H1 (cell line): ENCODE measurements around the gene CTNNBL1. TPM values are rescaled to one million over a fixed set of nuclear protein-coding genes. Genes with fewer than 3 reads are reported as not detected.

Experiments used
- CTCF ChIA-PET: fragments of 300-600 bp; sonication (Branson Sonifier 250); formaldehyde crosslinking; loops from one replicate; lab custom pipeline; 2021; ENCODE audit not compliant: partially characterized antibody; lab: Charles Lee
- POLR2A ChIA-PET: fragments of 300-600 bp; sonication (Branson Sonifier 250); formaldehyde crosslinking; loops from one replicate; lab custom pipeline; 2021; ENCODE audit warnings: inconsistent platforms; ENCODE audit not compliant: partially characterized antibody; lab: Charles Lee
- DNase-seq, 2 experiments: peaks; one replicate each; pipeline versions ENCODE4 v3.0.0 to v3.0.0-alpha.2; 2010 to 2022; ENCODE audit warnings: low spot score in 2 of 2, low read depth in 1 of 2, mixed read lengths in 1 of 2
- FAIRE-seq: peaks from 2 replicates; lab custom pipeline; 2011; peaks lifted over from hg19 to GRCh38; lab: Jason Lieb, UNC
- H2AFZ ChIP-seq: 2 replicates; pipeline ENCODE4 v1.8.1; 2012; ENCODE audit warnings: low read length, inconsistent platforms
- H2AK5ac ChIP-seq: 2 replicates; pipeline ENCODE4 v1.6.1; 2013; ENCODE audit warnings: low read depth, low read length
- H2BK120ac ChIP-seq: replicated peaks from 2 replicates; pipeline ENCODE3; 2013; ENCODE audit warnings: low read depth, low read length, inconsistent platforms
- H2BK12ac ChIP-seq: 2 replicates; pipeline ENCODE4 v1.6.1; 2013; ENCODE audit warnings: low read depth, low read length
- H2BK15ac ChIP-seq: 2 replicates; pipeline ENCODE4 v1.6.1; 2013; ENCODE audit warnings: low read length
- H2BK20ac ChIP-seq: 2 replicates; pipeline ENCODE4 v1.6.1; 2013; ENCODE audit warnings: low read length
- H2BK5ac ChIP-seq: 2 replicates; pipeline ENCODE4 v1.6.1; 2013; ENCODE audit warnings: low read depth, low read length
- H3K14ac ChIP-seq: 2 replicates; pipeline ENCODE4 v1.6.1; 2013; ENCODE audit warnings: inconsistent platforms; ENCODE audit not compliant: insufficient read length
- H3K18ac ChIP-seq: 2 replicates; pipeline ENCODE4 v1.6.1; 2013; ENCODE audit warnings: low read length; ENCODE audit errors: extremely low read depth
- H3K23ac ChIP-seq: 2 replicates; pipeline ENCODE4 v1.6.1; 2013; ENCODE audit warnings: inconsistent platforms; ENCODE audit not compliant: insufficient read length
- H3K23me2 ChIP-seq: 2 replicates; pipeline ENCODE4 v1.6.1; 2013; ENCODE audit warnings: low read depth, low read length
- H3K27ac ChIP-seq: 2 replicates; pipeline ENCODE4 v1.6.1; 2011; ENCODE audit warnings: low read depth, low read length, inconsistent platforms
- H3K27me3 ChIP-seq, 4 experiments: replicated peaks in 1 of 4; 1 replicate in 1 of 4; 2 replicates in 3 of 4; pipeline versions ENCODE4 v1.6.1 to v1.8.1; 2011 to 2013; ENCODE audit warnings: low read length in 3 of 4, mild to moderate bottlenecking in 3 of 4, inconsistent platforms in 2 of 4, mixed read lengths in 2 of 4, moderate library complexity in 1 of 4; ENCODE audit not compliant: control insufficient read depth in 3 of 4, insufficient read depth in 3 of 4; ENCODE audit errors: extremely low read depth in 1 of 4
- H3K36me3 ChIP-seq, 4 experiments: 2 replicates each; pipeline versions ENCODE4 v1.6.1 to v1.8.1; 2011 to 2013; ENCODE audit warnings: mild to moderate bottlenecking in 4 of 4, low read length in 3 of 4, moderate library complexity in 2 of 4, control low read depth in 1 of 4, inconsistent platforms in 1 of 4; ENCODE audit not compliant: insufficient read depth in 4 of 4, control insufficient read depth in 2 of 4
- H3K4ac ChIP-seq: replicated peaks from 2 replicates; pipeline ENCODE3; 2013; ENCODE audit warnings: low read length, low read depth, mixed read lengths, inconsistent platforms; ENCODE audit not compliant: insufficient read length
- H3K4me1 ChIP-seq, 4 experiments: replicated peaks in 1 of 4; 1 replicate in 1 of 4; 2 replicates in 3 of 4; pipeline versions ENCODE4 v1.6.1 to v1.8.1; 2011 to 2013; ENCODE audit warnings: low read length in 3 of 4, inconsistent platforms in 2 of 4, mixed read lengths in 1 of 4; ENCODE audit not compliant: insufficient read depth in 4 of 4, control insufficient read depth in 3 of 4
- H3K4me2 ChIP-seq, 2 experiments: 2 replicates each; pipeline versions ENCODE4 v1.6.1 to v1.8.1; 2011 to 2013; ENCODE audit warnings: low read depth in 2 of 2, low read length in 2 of 2, control low read depth in 1 of 2, inconsistent platforms in 1 of 2, mild to moderate bottlenecking in 1 of 2; ENCODE audit not compliant: insufficient read depth in 1 of 2
- H3K4me3 ChIP-seq, 4 experiments: fragments of 200-600, 300-600 bp in 1 of 4; sonication (generic), shearing (Covaris generic), sonication (Bioruptor Twin) in 1 of 4; 2 replicates each; pipeline versions ENCODE4 v1.5.1 to v1.8.1; 2011 to 2016; ENCODE audit warnings: low read length in 4 of 4, low read depth in 3 of 4, control low read depth in 2 of 4, inconsistent platforms in 2 of 4, mild to moderate bottlenecking in 2 of 4, mixed read lengths in 1 of 4, moderate library complexity in 1 of 4; ENCODE audit not compliant: insufficient read depth in 2 of 4; ENCODE audit errors: extremely low read depth in 1 of 4
- H3K56ac ChIP-seq: replicated peaks from 2 replicates; pipeline ENCODE3; 2013; ENCODE audit warnings: low read depth, mild to moderate bottlenecking, mixed read lengths, low read length, inconsistent platforms; ENCODE audit not compliant: insufficient read length
- H3K79me1 ChIP-seq: 2 replicates; pipeline ENCODE4 v1.6.1; 2013; ENCODE audit warnings: low read depth, low read length, control low read depth
- H3K79me2 ChIP-seq, 2 experiments: 2 replicates each; pipeline versions ENCODE4 v1.6.1 to v1.8.1; 2012 to 2013; ENCODE audit warnings: low read length in 2 of 2, mild to moderate bottlenecking in 2 of 2, inconsistent platforms in 1 of 2; ENCODE audit not compliant: insufficient read depth in 2 of 2, control insufficient read depth in 1 of 2
- H3K9ac ChIP-seq, 4 experiments: replicated peaks in 1 of 4; 1 replicate in 1 of 4; 2 replicates in 3 of 4; pipeline versions ENCODE4 v1.6.1 to v1.8.1; 2011 to 2013; ENCODE audit warnings: low read depth in 3 of 4, low read length in 3 of 4, control low read depth in 2 of 4, mild to moderate bottlenecking in 2 of 4, moderate library complexity in 2 of 4, inconsistent platforms in 1 of 4; ENCODE audit errors: extremely low read depth in 1 of 4
- H3K9me3 ChIP-seq, 2 experiments: 2 replicates each; pipeline versions ENCODE4 v1.6.1 to v1.8.1; 2012 to 2013; ENCODE audit warnings: mild to moderate bottlenecking in 2 of 2, moderate library complexity in 2 of 2, control low read depth in 1 of 2, inconsistent platforms in 1 of 2, low read depth in 1 of 2, low read length in 1 of 2, mixed read lengths in 1 of 2; ENCODE audit not compliant: insufficient read depth in 2 of 2
- H4K20me1 ChIP-seq, 2 experiments: replicated peaks in 1 of 2; 2 replicates each; pipeline versions ENCODE3 to v1.8.1; 2011 to 2013; ENCODE audit warnings: inconsistent platforms in 2 of 2, low read length in 2 of 2, mild to moderate bottlenecking in 1 of 2; ENCODE audit not compliant: insufficient read depth in 2 of 2, control insufficient read depth in 1 of 2
- H4K5ac ChIP-seq: 2 replicates; pipeline ENCODE4 v1.6.1; 2013; ENCODE audit warnings: low read length, low read depth, mixed read lengths, inconsistent platforms; ENCODE audit not compliant: insufficient read length
- H4K8ac ChIP-seq: 2 replicates; pipeline ENCODE4 v1.8.0; 2013; ENCODE audit warnings: mild to moderate bottlenecking, moderate library complexity, low read length, inconsistent platforms; ENCODE audit not compliant: insufficient read depth; ENCODE audit errors: extremely low read depth
- H4K91ac ChIP-seq: replicated peaks from 2 replicates; pipeline ENCODE3; 2013; ENCODE audit warnings: low read length, mixed read lengths, inconsistent platforms; ENCODE audit not compliant: insufficient read length
- BCL11A ChIP-seq, 2 experiments: IDR thresholded peaks; one replicate each; pipeline ENCODE4 v1.6.1; 2011; ENCODE audit warnings: low read depth in 2 of 2, low read length in 2 of 2, mild to moderate bottlenecking in 2 of 2
- CREB1 ChIP-seq: IDR thresholded peaks from 2 replicates; pipeline ENCODE4 v1.6.1; 2012; ENCODE audit warnings: inconsistent platforms
- SRF ChIP-seq: IDR thresholded peaks from 2 replicates; pipeline ENCODE4 v1.6.1; 2011; ENCODE audit warnings: mild to moderate bottlenecking, low read depth, low read length, moderate library complexity
- polyA plus RNA-seq, 7 experiments: library from polyadenylated mRNA; depleted of rRNA in 3 of 7; stranded (reverse) in 5 of 7; unstranded in 2 of 7; fragments of >200 nt in 5 of 7; fragments of 200-250 nt in 2 of 7; gene quantifications; 1 replicate in 5 of 7; 2 replicates in 1 of 7; 4 replicates in 1 of 7; pipeline versions ENCODE4 v1.2.1 to v1.2.3, GENCODE V29; 2011 to 2013; ENCODE audit warnings: missing spikeins in 2 of 7, mixed read lengths in 2 of 7
- total RNA-seq: library from RNA; stranded (reverse); fragmentation: NEBNext Ultra II Directional; extraction: Animal tissue kit (Norgen Biotek cat#: 25700); gene quantifications from 2 replicates; pipeline ENCODE4 v1.2.1, GENCODE V29; 2021
- TF ChIP-seq, protein P1 (sequence below): IDR thresholded peaks from 2 replicates; pipeline ENCODE4 v1.6.1; 2012; ENCODE audit warnings: inconsistent platforms

CTNNBL1 gene
- total and polyA plus RNA-seq, 2 of the 8 experiments (the other 6 are each of a cell fraction or from before 2014, with no cell fraction given) = 19.6 to 81.6 TPM

GRCh38 chr20:37777988-37778659 is 84.3 kb downstream of the CTNNBL1 start:
- Histone ChIP-seq H3K14ac (no peak overlapping the region), H3K27me3 (no peaks in the 10 kb centered on the region), H3K23ac (no peak overlapping the region), H3K18ac (no peak overlapping the region), H3K4me1 (no peaks in the 10 kb centered on the region), H2BK12ac (no peak overlapping the region), H4K91ac (no peak overlapping the region), H2AK5ac (no peak overlapping the region), H3K4me3 (no peak overlapping the region), H3K79me1 (no peaks in the 10 kb centered on the region), H4K20me1 (no peaks in the 10 kb centered on the region), H3K23me2 (no peaks in the 10 kb centered on the region), H3K56ac (no peak overlapping the region), H4K8ac (no peak overlapping the region), H2BK15ac (no peak overlapping the region), H4K5ac (no peak overlapping the region), H3K4me2 (no peak overlapping the region), H3K79me2 (no peaks in the 10 kb centered on the region), H2BK20ac (no peak overlapping the region), H2AFZ (no peak overlapping the region), H3K9me3 (no peaks in the 10 kb centered on the region), H2BK5ac (no peak overlapping the region), H3K27ac (no peak overlapping the region), H2BK120ac (no peak overlapping the region), H3K4ac (no peak overlapping the region), H3K9ac (peak overlapping the region in 1 of 4 experiments; percentile 13; a peak in 1 of 7 replicates), H3K36me3 (no peaks in the 10 kb centered on the region; a peak in 3 of 8 replicates)
- no peak for DNase-seq
- ChIA-PET POLR2A (no interaction called here), CTCF (interaction anchor here (0.9 to 1.8 kb wide), 7 partner anchors 11 to 399 kb away, joined by 3 to 4 read pairs (median 3); no protein-coding TSS in a partner anchor)
- no peak for FAIRE-seq
- TF ChIP-seq CREB1 = no peak
- TF ChIP-seq, protein P1, sequence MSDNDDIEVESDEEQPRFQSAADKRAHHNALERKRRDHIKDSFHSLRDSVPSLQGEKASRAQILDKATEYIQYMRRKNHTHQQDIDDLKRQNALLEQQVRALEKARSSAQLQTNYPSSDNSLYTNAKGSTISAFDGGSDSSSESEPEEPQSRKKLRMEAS = no peak
- TF ChIP-seq SRF = no peak
- no peak for TF ChIP-seq BCL11A (IDR thresholded peaks at IDR 0.05; ENCODE audit: low read depth in 2 of 2, low read length in 2 of 2)
- TF ChIP-seq, all 59 proteins: peak for 0
